Choroid plexus epithelial cell (primary cell): ENCODE results near the gene LRRC46.

Experiments used
- DNase-seq: peaks from one replicate; pipeline ENCODE4 v3.0.0-alpha.2; 2010; ENCODE audit warnings: low read depth
- H3K4me3 ChIP-seq: 2 replicates; pipeline ENCODE4 v1.5.1; 2011; ENCODE audit warnings: low read depth, mild to moderate bottlenecking, control low read depth, low read length, moderate library complexity
- TF ChIP-seq, protein P1 (sequence below): conservative IDR thresholded peaks from 2 replicates; pipeline ENCODE4 v1.5.1; 2011; ENCODE audit warnings: low read depth, mild to moderate bottlenecking, control low read depth, inconsistent platforms, low read length, moderate library complexity

The LRRC46 gene

DNA sequence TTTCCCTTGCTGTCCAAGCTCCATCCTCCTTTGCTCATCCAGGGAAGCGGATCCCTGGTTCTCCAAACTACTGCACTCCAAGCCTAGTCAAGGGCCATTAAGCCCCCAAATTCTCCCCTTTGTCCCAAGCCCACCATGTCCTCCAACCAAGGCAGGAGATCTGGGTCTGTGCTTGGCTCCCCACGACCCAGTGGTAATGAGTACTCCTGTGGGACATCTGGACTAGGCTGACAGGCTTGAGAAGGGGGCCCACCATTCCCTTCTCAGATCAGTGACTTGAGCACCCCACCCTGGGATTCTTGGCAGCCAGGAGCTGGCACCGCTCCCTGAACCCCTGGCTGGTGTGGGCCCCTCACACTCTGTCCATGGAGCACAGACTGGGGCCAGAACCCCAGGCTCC lies 27.0 kb upstream of the LRRC46 start:
- DNase-seq, result no peak
- TF ChIP-seq, protein P1, sequence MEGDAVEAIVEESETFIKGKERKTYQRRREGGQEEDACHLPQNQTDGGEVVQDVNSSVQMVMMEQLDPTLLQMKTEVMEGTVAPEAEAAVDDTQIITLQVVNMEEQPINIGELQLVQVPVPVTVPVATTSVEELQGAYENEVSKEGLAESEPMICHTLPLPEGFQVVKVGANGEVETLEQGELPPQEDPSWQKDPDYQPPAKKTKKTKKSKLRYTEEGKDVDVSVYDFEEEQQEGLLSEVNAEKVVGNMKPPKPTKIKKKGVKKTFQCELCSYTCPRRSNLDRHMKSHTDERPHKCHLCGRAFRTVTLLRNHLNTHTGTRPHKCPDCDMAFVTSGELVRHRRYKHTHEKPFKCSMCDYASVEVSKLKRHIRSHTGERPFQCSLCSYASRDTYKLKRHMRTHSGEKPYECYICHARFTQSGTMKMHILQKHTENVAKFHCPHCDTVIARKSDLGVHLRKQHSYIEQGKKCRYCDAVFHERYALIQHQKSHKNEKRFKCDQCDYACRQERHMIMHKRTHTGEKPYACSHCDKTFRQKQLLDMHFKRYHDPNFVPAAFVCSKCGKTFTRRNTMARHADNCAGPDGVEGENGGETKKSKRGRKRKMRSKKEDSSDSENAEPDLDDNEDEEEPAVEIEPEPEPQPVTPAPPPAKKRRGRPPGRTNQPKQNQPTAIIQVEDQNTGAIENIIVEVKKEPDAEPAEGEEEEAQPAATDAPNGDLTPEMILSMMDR, result no peak
- no peak overlapping the region for H3K4me3 ChIP-seq

DNA sequence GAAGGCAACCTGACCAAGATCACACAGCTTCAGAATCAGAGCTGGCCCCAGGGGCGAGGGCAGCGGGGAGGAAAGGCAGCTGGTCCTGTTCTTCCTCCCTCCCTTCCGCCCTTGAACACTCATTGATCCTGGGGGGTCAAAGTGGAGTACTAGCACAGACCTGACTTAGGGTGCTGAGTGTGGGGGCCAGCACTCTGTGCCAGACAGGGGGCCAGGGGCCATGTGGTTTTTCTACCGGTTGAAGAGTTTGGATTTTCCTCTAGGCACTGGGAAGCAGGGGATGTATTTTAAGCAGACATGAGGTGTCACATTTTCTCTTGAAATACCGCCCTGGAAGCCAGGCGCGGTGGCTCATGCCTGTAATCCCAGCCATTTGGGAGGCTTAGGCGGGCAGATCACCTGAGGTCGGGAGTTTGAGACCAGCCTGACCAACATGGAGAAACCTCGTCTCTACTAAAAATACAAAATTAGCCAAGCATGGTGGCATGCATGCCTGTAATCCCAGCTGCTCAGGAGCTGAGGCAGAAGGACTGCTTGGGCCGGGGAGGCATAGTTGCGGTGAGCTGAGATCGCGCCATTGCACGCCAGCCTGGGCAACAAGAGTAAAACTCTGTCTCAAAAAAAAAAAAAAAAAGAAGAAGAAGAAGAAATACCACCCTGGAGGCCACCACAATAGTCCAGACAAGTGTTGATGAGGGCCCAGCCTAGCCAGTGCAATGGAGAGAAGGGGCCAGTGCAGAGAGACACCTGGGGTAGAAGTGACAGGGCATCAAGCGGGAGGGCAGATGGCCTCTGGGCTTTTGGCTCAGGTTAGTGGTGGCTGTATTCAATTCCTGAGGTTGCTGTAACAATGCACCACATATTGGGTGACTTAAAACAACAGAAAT lies 25.2 kb upstream of the LRRC46 start:
- TF ChIP-seq, protein P1, result no peak
- H3K4me3 ChIP-seq, result no peak overlapping the region
- no peak for DNase-seq

DNA sequence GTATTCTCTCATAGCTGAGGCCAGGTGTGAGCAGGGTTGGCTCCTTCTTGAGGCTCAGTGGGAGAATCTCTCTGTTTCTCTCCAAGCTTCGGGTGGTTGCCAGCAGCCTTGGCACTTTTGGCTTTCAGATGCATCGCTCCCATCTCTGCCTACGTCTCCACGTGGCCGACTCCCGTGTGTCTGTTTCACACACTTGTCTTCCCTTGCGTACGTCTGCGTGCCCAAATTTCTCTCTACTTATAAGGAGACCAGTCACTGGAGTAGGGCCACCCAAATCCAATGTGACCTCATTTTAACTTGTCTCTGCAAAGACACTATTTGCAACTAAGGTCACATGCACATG lies 24.6 kb upstream of the LRRC46 start:
- TF ChIP-seq, protein P1, result no peak
- no peak overlapping the region for H3K4me3 ChIP-seq
- no peak for DNase-seq

DNA sequence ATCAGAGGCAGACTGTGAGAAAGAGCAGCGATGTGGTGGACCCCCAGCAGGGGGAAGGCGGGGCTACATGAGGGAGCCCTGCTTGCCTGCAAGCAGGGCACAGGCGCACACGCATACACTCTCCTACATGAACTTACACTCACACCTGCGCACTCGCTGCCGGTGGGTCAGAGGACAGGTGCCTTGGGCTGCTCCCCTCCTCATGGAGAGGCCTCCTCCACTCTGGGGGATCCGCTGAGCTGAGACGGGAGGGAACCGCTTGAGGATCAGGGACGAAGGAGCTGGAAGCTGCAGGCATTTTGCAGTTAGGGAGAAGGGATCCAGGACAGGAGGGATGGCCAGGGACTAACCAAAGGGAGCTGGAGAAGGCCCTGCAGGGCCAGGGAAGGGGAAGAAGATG lies 24.0 kb upstream of the LRRC46 start:
- TF ChIP-seq, protein P1, result no peak
- no peak for DNase-seq
- no peak overlapping the region for H3K4me3 ChIP-seq

DNA sequence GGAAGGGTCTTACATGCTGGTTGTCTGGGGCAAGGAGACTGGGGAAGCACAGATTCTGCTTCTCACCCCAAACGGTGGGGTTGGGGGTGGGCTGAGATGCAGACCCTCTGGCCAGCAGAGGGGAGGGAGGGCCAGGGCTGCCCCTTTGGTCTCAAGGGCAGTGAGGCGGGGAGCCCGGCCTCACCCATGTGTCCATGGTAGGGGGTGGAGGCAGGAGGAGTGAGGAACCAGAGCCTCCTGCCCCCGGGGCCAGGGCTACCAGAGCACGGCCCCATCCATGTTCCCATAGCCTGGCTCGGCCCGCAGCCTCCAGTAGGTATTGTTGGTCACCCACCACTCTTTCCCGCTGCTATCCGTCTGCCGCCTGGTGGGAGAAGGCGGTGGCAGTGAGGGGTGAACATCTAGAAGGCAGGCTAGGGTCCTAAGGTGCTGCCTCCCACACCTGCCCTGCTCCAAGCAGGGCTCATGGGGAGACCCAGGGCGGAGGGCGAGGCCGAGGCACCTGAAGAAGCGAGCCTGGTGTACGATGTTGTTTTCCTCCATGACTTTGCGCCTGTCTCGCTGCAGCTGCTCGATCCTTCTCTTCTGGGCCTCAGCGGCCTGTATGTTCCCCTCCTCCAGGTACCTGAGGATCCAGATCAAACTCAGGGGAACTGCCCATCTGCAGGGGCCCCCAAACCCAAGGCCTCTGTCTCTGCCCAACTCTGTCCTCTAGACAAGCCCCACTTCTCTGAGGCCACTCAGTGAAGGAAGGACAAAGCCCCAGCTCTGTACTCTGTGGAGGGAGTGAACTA lies 23.2 kb upstream of the LRRC46 start:
- TF ChIP-seq, protein P1, result no peak
- H3K4me3 ChIP-seq, result no peak overlapping the region
- no peak for DNase-seq

DNA sequence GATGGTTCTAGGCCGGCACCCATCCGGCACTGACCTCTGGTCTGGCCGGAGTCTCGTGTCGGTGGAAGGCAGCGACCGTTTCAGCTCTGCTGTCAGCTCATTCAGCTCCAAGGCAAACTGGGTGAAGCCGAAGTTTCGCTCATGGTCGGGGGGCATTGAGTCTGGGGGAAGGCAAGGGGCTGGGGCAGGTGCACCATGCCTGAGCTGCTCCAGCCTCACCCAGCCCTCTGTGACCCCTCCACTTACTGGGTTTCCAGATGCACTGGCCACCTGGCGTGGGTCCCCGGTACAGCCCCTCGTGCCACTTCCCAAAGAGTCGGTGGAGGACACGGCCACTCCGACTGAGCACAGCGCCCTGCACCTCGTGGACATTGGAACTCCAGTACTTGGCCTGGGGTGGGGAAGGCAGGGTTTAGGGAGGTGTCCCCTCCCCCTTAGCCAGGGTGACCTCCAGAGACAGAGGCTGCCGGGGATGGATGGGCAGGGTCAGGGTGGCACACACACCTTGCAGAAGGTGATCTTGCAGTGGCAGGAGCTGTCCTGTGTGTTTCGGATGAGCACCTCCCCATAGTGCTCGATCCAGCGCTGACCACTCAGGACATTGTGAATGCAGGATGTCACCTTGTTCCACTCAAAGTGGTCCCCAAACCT lies 22.5 kb upstream of the LRRC46 start:
- TF ChIP-seq, protein P1, result no peak
- H3K4me3 ChIP-seq, result no peak overlapping the region
- DNase-seq, result no peak
